HPDE6-E6E7 (cell line): ENCODE results near the gene ZNF3.

Experiments used
- DNase-seq: peaks from one replicate; pipeline ENCODE4 v3.0.0; 2011; ENCODE audit warnings: missing footprints; ENCODE audit errors: extremely low spot score

Gene ZNF3

DNA sequence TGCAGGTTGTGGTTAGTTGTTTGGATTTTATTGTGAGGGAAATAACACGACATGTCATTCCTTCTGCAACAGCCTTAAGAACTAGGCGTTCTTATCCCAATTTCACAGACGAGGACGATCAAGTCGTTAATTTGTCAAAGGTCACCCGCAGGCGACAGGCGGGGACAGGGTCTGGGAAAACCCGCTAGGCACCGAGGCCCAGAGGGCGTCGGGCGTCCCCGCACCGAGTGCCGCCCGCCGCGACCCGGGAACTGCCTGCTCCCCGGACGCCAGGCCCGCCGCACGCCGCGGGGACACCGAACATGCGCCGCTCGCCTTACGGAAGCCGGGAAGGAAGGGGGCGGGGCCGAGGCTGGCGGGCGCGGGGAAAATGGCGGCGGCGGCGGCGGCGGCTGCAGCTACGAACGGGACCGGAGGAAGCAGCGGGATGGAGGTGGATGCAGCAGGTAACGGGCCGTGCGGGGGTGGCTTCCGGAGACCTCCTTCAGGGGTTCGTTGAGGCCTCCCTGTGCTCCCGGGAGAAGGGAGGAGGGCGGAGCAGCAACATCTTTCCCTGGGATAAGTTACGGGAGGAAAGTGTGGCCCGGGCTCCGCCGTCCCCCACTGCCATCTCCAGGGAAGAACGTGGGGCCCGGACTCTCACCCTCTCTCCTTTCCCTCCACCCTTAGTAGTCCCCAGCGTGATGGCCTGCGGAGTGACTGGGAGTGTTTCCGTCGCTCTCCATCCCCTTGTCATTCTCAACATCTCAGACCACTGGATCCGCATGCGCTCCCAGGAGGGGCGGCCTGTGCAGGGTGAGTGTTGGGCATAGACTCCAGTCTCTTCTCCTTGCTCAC, 7.3 kb upstream of the ZNF3 start, which contains the start of gene COPS6:
TSS of gene COPS6 (plus strand) at position 349 of the 837 bp plus-strand sequence. CDS start at position 371, 22 bp downstream.
- no peak for DNase-seq

DNA sequence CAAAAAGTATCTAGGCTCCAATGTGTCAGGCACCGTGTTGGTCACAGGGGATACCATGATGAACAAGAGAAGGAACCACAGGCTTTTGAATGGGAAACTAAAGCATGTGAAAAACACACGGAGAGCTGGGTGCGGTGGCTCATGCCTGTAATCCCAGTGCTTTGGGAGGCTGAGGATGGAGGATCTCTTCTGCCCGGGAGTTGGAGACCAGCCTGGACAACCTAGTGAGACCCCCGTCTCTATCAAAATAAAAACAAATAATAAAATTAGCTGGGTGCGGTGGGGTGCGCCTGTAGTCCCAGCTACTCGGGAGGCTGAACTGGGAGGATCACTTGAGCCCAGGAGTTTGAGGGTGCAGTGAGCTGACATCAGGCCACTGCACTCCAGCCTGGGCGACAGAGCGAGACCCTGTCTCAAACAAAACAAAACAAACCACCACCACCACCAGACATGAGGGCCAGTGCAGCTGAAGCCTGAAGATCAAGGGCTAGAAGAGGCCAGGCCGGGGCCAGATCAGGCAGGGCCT, 6.6 kb upstream of the ZNF3 start:
- DNase-seq: no peak

DNA sequence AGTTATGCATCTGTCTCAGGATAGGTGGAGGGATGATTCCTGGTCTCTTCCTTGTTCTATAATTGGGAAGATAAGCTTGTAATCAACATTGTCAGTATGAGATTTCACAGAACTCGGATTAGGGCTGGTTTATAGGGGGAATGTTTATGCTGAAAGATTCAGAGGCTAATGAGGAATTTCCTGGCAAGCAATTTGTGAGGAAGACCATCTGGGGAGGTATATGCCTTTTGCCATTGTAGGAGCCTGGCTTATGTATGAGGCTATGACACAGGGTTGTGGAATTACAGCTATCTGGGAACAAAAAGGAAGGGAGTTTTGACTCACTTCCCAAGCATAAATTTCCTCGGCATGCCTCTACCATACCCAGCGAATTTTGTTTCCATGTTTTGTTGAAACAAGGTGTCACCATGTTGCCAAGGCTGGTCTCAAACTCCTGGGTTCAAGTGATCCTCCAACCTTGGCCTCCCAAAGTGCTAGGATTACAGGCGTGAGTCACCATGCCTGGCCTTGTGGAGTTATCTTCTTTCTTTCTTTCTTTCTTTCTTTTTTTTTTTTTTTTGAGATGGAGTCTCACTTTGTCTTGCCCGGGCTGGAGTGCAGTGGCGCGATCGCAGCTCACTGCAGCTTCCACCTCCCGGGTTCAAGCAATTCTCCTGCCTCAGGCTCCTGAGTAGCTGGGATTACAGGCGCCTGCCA, 5.7 kb upstream of the ZNF3 start:
- no peak for DNase-seq

DNA sequence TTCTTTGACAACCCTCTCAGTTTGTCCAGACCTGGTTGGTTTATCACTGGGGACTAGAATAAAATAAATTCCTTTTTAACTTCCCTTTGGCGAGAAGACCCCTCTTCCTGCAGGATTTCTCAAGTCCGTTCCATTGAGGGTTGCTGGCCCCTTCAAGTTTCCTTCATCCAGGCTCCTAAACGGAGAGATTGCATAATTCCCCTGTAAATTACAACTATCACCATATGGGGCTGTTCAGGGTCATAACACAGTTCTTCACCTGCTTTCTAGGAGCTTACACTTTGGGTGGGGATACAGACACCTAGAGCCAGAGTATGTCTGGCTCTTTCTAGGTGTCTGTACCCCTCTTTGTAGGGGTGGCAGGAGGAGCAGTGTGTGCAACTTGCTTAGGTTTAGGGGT, 4.0 kb upstream of the ZNF3 start:
- DNase-seq: no peak

DNA sequence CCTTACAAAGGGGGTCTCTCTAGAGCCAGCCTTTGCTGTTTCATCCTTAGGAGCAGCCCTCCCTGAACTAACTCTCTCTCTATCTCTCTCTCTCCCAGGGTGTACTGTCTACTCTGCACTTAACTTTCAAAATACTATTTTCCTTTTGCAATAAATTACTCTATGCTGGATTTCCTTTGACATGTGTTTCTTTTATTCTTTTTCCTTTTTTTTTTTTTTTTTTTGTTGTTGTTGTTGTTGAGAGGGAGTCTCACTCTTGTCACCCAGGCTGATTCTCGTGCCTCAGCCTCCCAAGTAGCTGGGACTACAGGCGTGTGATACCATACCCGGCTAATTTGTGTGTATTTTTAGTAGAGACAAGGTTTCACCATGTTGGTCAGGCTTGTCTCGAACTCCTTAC, 1.5 kb upstream of the ZNF3 start:
- no peak for DNase-seq

DNA sequence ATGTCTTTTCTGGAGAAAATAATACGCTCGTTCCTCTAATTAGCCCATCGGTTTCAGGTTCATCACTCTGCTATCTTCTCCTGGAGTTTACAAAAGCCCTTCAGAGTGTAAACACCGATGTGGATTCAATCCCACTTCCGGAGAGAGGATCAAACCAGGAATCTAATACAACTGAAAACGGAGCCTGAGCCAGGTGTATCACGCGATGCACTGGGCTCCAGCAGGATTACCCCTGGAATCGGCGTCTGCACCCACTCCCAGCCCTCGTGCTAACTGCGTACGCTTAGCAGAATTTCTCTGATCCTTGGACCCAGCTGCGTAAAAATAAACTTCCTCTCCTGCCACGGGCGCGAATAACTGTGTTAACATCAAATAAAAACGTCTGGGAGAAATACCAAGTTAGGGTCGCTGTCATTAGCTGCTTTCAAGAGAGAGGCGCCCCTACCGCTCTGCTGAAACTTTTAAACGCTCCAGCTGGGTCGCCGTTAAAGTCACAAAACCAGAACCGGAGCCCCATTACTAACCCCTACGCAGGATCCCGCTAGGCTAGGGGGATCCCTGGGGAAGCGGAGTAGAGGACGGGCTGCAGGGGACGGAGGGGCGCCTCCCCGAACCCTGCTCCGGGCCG, 502 bp downstream of the ZNF3 start:
- DNase-seq: no peak

DNA sequence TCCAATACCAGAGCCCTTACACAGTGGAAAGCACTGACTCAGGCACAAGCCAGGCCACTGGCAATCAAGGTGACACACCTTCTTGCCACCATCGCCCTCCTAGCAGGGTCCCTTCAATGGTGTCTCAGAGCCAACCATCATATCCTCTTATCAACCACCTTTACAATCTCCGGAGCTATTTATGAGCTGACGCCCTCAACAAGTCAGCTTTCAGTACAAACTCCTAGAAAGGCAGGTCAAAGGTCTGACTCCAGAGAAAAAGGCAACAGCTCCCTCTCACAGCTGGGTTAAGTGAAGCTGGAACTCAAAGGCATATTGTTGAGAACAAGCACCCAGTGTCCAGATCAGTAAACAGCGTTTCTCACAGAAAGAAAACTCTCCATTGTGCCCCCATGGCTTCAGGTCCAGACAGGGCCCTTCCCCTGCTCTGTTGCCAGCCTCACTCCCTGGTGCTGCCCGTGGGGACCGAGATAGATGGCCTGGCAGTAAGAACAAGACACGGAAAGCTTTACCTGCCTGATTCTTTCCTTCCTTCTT, 2.4 kb downstream of the ZNF3 start:
- no peak for DNase-seq

DNA sequence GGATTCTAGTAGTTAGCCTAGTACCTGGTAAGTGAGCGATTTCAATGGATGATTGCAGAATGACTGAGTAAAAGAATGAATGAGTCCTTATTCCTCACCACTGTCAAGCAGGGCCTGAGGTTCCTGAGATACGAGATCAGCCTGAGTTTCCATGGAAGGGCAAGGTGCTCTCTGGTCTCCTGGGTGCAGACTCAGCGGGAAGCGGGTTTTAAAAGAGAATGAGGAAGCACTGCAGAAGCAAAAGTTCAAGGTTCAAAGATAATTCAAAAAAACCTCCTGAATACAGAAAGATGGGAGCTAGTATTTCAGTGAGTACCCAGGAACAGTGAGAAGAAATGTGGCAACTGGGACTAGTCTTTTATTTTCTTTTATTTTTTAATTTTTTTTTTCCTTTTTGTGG, 4.3 kb downstream of the ZNF3 start:
- no peak for DNase-seq

DNA sequence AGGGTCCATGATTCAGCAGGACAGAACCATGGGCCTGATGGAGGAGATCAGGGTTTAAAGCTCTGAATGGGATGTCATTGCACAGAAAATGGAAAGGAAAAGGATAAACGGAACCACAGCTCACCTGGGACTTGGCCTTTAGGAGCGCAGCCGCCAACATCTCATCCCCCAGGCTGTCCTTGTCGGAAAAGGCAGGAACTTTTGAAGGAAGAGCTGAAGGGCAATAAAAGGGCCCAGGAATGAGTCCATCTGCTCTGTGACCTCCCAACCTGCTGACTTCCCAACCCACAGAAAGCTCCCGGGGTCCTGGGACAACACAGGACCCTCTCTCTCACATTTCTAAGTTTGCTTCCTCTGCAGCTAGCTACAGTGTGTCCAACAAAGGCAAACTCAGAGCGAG, 6.1 kb downstream of the ZNF3 start:
- no peak for DNase-seq

DNA sequence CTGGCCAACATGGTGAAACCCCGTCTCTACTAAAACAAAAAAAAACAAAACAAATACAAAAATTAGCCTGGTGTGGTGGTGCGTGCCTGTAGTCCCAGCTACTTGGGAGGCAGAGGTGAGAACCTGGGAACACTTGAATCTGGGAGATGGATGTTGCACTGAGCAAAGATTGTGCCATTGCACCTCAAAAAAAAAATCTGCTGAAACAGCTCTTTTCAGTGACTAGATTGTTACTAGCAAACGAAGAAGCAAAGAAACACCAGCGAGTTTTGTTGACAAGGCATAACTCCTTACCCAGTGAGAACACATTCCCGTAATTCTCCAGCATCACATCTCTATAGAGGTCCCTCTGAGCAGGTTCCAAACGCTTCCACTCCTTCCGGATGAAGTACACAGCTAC, 6.7 kb downstream of the ZNF3 start:
- DNase-seq: no peak

DNA sequence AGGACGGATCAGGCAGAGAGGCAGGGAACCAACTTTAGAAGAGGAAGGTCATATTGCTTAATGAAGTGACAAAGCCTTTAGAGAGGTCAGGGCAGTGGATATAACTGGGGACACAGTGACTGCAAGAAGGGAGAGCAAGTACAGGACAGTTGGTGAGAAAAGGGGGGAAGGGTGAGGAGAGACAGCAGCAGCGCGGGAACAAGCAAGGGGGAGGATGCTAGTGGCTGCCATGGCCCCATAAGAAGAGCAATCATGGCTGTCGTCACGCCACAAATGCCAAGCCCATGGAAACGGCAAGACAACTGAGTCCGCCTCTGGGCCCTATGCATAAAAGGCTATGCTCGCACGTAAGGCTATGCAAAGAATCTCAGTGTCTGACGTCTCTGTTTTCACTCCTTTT, 9.1 kb downstream of the ZNF3 start:
- no peak for DNase-seq

DNA sequence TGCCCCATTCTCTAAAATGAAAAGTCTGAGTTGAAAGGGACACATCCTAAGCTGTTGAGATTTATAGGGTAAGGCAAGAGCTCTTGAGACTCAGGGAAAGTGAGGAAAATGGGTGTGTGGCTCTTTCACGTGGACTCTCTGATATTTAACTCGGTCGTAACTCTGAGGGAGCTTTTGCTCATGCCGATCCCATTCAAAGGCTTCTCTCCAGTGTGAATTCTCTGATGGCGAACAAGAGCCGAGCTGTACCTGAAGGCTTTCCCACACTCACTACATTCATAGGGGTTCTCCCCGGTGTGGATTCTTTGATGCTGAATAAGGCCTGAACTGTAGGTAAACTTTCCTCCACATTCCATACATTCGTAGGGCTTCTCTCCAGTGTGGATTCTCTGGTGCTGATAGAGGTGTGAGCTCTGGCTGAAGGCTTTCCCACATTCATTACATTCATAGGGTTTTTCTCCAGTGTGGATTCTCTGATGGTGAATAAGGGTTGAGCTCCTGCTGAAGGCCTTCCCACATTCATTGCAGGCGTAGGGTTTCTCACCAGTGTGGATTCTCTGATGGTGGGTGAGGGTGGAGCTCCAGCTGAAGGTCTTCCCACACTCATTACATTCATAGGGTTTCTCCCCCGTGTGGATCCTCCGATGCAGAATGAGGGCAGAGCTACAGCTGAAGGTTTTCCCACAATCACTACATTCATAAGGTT, 10.4 kb downstream of the ZNF3 start:
- DNase-seq: no peak

DNA sequence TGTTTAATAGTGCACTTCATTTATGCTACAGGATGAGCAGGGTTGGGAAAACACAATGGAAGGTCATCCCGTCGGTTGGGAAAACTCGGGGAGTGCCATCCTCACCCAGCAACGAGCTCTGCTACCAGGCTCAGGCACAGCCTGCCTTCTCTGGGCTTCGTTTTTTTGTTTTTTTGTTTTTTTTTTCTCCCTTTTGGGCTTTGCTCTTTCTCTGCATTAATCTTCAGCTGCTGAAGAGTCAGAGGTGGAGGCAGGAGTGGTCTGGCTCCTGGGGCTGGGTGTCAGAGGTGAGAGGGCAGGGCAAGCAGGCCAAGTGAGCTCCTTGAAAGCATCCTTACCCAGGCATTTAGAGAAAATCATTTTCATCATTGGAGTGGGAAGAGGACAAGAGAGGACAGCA, 11.5 kb downstream of the ZNF3 start:
- DNase-seq: no peak

DNA sequence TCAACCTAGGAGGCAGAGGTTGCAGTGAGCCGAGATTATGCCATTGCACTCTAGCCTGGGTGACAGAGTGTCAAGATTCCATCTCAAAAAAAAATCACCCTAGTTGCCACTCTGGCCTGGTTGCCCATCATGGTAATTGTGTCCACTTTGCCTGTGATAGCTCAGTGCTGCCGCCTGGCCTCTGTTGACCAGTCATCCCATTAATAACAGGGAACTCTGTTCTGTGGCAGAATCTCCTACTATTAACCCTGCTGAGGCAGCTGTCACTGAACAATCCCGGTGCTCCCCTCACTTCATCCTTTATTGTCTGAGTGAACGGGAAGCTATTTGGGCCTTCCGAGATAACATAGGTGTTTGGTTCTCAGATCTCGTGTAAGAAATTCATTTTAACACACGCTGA, 14.6 kb downstream of the ZNF3 start:
- no peak for DNase-seq

DNA sequence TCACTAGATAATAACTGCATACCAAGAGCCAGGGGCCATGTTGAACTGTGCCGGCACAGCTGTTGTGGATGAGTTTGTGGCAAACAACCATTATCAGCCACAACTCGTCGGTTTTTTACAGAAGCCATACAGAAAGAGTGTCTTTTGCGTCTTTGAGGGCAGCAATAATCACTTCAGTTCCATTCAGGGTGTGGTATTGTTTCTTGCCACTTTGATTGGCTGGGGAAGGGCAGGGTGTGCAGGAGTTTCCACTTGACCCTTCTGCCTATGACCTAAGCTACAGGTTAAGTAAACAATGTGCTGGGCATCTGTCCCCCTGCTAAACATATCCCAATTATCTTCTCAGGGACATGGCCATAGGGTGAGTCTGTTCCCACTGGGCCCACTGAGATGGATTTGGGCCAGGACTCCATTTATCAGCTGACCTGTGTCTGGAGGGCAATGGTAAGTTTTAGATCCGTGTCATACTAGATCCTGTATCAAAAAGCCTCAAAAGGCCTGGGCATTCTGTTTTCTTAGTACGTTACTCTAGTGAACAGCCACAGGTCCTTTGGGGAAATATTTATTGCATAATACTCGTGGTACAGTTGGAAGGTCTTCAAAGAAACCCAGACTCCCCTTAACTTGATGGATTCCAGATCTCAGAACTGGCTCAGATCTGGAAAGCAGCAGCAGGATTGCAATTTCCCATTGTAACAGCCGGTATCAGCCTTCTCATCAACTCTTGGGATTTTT, 15.9 kb downstream of the ZNF3 start:
- DNase-seq: no peak

DNA sequence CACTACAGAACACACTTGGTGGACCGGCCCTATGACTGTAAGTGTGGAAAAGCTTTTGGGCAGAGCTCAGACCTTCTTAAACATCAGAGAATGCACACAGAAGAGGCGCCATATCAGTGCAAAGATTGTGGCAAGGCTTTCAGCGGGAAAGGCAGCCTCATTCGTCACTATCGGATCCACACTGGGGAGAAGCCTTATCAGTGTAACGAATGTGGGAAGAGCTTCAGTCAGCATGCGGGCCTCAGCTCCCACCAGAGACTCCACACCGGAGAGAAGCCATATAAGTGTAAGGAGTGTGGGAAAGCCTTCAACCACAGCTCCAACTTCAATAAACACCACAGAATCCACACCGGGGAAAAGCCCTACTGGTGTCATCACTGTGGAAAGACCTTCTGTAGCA, 17.4 kb downstream of the ZNF3 start:
- DNase-seq: no peak

DNA sequence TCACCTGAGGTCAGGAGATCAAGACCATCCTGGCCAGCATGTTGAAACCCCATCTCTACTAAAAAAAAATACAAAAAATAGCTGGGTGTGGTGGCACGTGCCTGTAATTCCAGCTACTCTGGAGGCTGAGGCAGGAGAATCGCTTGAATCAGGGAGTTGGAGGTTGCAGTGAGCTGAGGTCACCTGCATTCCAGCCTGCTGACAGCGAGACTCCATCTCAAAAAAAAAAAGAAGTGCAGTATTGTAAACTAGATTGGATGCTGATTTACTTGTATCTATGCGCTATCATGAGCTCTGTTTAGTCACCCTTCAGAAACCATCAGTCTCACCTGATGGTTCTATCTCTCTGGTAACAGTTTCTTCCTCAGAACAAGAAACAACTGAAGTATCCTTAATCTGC, 18.1 kb downstream of the ZNF3 start:
- no peak for DNase-seq

DNA sequence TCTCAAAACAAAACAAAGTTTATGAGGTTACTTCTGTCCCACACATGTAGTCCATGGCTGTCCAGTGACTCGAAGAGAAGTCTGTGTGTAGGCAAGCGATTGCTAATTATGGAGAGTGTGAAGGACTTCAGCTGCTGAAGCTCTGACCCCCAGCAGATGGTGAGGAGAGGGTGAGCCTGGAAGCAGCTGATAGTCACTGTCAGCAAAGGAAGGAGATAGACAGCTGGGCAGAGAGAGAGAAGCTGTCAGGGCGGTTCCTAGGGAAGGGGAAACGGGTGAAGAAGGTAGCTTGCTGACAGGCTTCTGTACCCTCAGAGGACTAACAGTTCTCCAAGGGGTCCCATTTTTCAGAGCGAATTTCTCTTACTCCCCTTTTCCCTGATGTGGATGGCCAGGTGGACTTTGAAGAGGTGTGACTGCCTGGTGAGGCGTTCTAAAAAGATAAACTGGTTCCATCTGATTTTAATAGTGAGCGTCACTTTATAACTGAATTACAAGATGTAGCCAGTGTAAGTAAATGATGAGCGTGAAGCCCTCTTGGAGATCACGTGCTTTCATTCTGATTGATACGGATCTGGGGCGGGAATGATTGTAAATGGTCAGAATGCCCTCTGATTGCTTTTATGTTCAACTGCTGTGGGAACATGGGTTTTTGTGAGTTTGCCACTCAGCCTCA, 19.9 kb downstream of the ZNF3 start:
- no peak for DNase-seq

DNA sequence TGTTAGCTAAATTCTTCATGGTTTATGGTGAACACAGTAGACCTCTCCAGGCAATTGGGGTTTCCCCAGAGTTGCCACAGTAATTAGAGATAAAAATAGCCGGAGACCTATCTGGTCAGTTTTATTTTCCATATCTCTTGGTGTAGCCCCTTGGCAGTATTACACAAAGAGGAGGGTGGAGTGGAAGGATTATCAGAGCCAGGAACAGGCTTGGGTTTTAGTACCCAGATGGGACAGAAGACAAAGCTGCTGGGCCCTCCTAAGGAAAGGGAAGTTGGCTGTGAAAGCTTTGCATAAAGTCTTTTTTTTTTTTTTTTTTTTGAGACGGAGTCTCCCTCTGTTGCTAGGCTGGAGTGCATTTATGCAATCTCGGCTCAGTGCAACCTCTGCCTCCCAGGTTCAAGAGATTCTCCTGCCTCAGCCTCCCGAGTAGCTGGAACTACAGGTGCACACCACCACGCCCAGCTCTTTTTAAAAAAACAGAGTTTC, 22.2 kb downstream of the ZNF3 start:
- no peak for DNase-seq

DNA sequence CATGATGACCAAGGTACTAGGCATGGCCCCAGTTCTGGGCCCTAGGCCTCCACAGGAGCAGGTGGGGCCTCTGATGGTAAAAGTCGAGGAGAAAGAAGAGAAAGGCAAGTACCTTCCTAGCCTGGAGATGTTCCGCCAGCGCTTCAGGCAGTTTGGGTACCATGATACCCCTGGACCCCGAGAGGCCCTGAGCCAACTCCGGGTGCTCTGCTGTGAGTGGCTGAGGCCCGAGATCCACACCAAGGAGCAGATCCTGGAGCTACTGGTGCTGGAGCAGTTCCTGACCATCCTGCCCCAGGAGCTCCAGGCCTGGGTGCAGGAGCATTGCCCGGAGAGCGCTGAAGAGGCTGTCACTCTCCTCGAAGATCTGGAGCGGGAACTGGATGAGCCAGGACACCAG, 24.5 kb downstream of the ZNF3 start:
- no peak for DNase-seq
